ENCODE results near the gene KPNA6.

The KPNA6 gene

GRCh38 chr1:32199043-32199716 lies 91.3 kb downstream of the KPNA6 start:
- Histone ChIP-seq H3K9me3 (ENCODE audit: control insufficient read depth, low read length) (no peaks in the 10 kb centered on the region), H3K27ac (ENCODE audit: insufficient read depth, low read depth, low read length, poor library complexity, severe bottlenecking) (no peak overlapping the region), H3K4me1 (ENCODE audit: control insufficient read depth, insufficient read depth, low read length) (peaks cover 33% of the 10 kb centered on the region), H3K4me3 (ENCODE audit: insufficient read depth, low read depth, low read length) (no peak overlapping the region), H3K27me3 (ENCODE audit: control insufficient read depth, insufficient read depth, low read length, poor library complexity, severe bottlenecking) (no peaks in the 10 kb centered on the region), H3K36me3 (ENCODE audit: control insufficient read depth, insufficient read depth, low read length) (peaks cover 25% of the 10 kb centered on the region)
- WGBS, 2 experiments = 65 to 72% methylated on average over 4 of the region's 4 CpGs

- H3K27me3 ChIP-seq (ENCODE audit: control insufficient read depth, insufficient read depth, low read length, poor library complexity, severe bottlenecking) = no peaks in the 10 kb centered on the region
- 36 to 47% methylated on average over 5 to 6 of the region's 6 CpGs for WGBS, 2 experiments
- no peaks in the 10 kb centered on the region for H3K9me3 ChIP-seq (ENCODE audit: control insufficient read depth, low read length)
- H3K4me3 ChIP-seq (ENCODE audit: insufficient read depth, low read depth, low read length) = peak overlapping the region; percentile 57
- H3K36me3 ChIP-seq (ENCODE audit: control insufficient read depth, insufficient read depth, low read length) = peaks cover 22% of the 10 kb centered on the region
- peaks cover 33% of the 10 kb centered on the region for H3K4me1 ChIP-seq (ENCODE audit: control insufficient read depth, insufficient read depth, low read length)
- H3K27ac ChIP-seq (ENCODE audit: insufficient read depth, low read depth, low read length, poor library complexity, severe bottlenecking) = peak overlapping the region; percentile 30
These were observed 91.8 kb downstream of the KPNA6 start for GRCh38 chr1:32199717-32200072.

GRCh38 chr1:32200226-32201010 lies 92.6 kb downstream of the KPNA6 start, which contains the start of gene CCDC28B:
Gene CCDC28B, plus strand, starts transcription at chr1:32200595. Its CDS starts 1,341 bp downstream, at chr1:32201936.
- peak within 1 kb of the TSS; percentile 86 for H3K27ac ChIP-seq (ENCODE audit: insufficient read depth, low read depth, low read length, poor library complexity, severe bottlenecking)

DNA sequence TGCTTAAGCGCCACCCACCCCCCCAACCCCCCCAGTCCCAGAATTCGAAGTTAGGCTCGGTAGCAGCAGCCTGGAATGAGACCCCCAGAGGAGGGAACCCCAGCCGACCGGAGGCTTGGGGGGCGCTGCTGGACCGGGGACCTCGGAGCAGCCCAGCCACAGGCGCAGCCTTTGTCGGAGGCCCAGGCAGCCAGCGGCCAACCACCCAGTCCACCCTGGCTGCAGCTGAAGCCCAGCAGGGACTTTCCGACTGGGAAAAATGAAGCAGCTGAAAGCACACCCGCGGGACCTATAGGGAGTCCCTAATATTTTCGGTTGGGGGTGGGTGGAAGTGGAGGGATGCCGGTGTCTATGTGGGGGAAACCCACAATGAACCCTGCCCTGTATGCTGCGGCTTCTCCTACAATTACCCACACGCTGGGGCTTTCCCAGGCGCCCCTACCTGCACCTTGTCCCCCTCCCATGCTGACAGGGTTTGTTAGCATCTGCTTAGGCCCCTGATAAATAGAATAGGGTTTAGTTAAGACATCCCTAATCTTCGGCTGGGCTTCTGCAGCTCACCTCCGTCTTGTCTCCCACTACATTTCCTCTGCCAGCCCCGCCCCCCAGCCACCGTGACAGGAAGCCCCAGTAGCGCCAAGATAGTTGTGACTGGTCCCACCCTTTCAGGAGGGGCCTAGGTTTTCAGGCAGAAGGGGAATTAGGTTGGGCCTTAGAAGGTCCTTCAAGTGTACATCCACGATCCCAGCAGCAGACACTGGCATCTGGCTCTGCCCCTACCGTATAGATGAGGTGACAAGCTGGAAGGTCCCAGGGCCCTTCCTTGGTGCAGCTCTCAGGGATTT lies 93.4 kb downstream of the KPNA6 start:
- Histone ChIP-seq H3K36me3 (ENCODE audit: control insufficient read depth, insufficient read depth, low read length) (peaks cover 7% of the 10 kb centered on the region), H3K27ac (ENCODE audit: insufficient read depth, low read depth, low read length, poor library complexity, severe bottlenecking) (peak overlapping the region; percentile 86), H3K4me1 (ENCODE audit: control insufficient read depth, insufficient read depth, low read length) (peaks cover 35% of the 10 kb centered on the region), H3K4me3 (ENCODE audit: insufficient read depth, low read depth, low read length) (peak overlapping the region; percentile 57), H3K27me3 (ENCODE audit: control insufficient read depth, insufficient read depth, low read length, poor library complexity, severe bottlenecking) (no peaks in the 10 kb centered on the region), H3K9me3 (ENCODE audit: control insufficient read depth, low read length) (no peaks in the 10 kb centered on the region)
- WGBS, 2 experiments = 5 to 8% methylated on average over 26 of the region's 26 CpGs

More at GRCh38 chr1:32200226-32201010, 92.6 kb downstream of the KPNA6 start, which contains the start of gene CCDC28B:
- no peaks in the 10 kb centered on the region for H3K9me3 ChIP-seq (ENCODE audit: control insufficient read depth, low read length)
- H3K27me3 ChIP-seq (ENCODE audit: control insufficient read depth, insufficient read depth, low read length, poor library complexity, severe bottlenecking) = no peaks in the 10 kb centered on the region
- H3K4me1 ChIP-seq (ENCODE audit: control insufficient read depth, insufficient read depth, low read length) = peaks cover 33% of the 10 kb centered on the region
- peak within 1 kb of the TSS; percentile 57 for H3K4me3 ChIP-seq (ENCODE audit: insufficient read depth, low read depth, low read length)
- WGBS, 2 experiments = 0% methylated on average over 34 of the region's 34 CpGs
- peaks cover 15% of the 10 kb centered on the region for H3K36me3 ChIP-seq (ENCODE audit: control insufficient read depth, insufficient read depth, low read length)

DNA sequence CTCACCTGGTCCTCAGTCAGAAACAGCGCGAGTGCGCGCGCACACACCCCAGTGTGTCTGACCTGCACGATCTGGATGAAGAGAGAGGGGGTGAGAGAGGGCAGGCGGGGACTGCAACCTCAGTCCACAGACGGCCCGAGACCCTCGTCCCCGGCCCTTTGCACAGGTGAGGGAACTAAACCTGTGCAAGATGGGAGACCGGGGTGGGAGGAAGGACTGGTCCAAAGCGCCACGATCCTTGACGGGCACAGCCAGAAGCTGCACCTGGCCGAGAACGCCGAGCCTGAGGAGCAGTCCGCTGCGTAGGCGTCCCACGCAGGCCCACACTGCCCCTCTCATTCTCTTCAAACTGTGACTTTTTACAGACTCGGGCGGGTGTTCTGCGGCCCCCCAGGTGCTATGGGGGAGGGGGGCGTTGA lies 97.1 kb downstream of the KPNA6 start:
- Histone ChIP-seq H3K27ac (ENCODE audit: insufficient read depth, low read depth, low read length, poor library complexity, severe bottlenecking) (no peak overlapping the region), H3K4me3 (ENCODE audit: insufficient read depth, low read depth, low read length) (peak overlapping the region; percentile 82), H3K36me3 (ENCODE audit: control insufficient read depth, insufficient read depth, low read length) (peaks cover 6% of the 10 kb centered on the region), H3K9me3 (ENCODE audit: control insufficient read depth, low read length) (no peaks in the 10 kb centered on the region), H3K27me3 (ENCODE audit: control insufficient read depth, insufficient read depth, low read length, poor library complexity, severe bottlenecking) (no peaks in the 10 kb centered on the region), H3K4me1 (ENCODE audit: control insufficient read depth, insufficient read depth, low read length) (peaks cover 13% of the 10 kb centered on the region)
- WGBS, 2 experiments = 51 to 53% methylated on average over 26 of the region's 26 CpGs

- Histone ChIP-seq H3K4me3 (ENCODE audit: insufficient read depth, low read depth, low read length) (peak within 1 kb of the TSS; percentile 82), H3K36me3 (ENCODE audit: control insufficient read depth, insufficient read depth, low read length) (peaks cover 6% of the 10 kb centered on the region), H3K4me1 (ENCODE audit: control insufficient read depth, insufficient read depth, low read length) (peaks cover 12% of the 10 kb centered on the region), H3K27ac (ENCODE audit: insufficient read depth, low read depth, low read length, poor library complexity, severe bottlenecking) (no peak within 1 kb of the TSS), H3K27me3 (ENCODE audit: control insufficient read depth, insufficient read depth, low read length, poor library complexity, severe bottlenecking) (no peaks in the 10 kb centered on the region), H3K9me3 (ENCODE audit: control insufficient read depth, low read length) (no peaks in the 10 kb centered on the region)
- 5 to 6% methylated on average over 77 of the region's 77 CpGs for WGBS, 2 experiments
These were observed 97.8 kb downstream of the KPNA6 start, which contains the start of gene IQCC for GRCh38 chr1:32205401-32206370. Gene IQCC, plus strand, starts transcription at chr1:32205671. Its CDS starts 11 bp downstream, at chr1:32205682.

GRCh38 chr1:32208469-32208868 lies 100.6 kb downstream of the KPNA6 start:
- Histone ChIP-seq H3K4me3 (ENCODE audit: insufficient read depth, low read depth, low read length) (no peak overlapping the region), H3K4me1 (ENCODE audit: control insufficient read depth, insufficient read depth, low read length) (peaks cover 7% of the 10 kb centered on the region), H3K27me3 (ENCODE audit: control insufficient read depth, insufficient read depth, low read length, poor library complexity, severe bottlenecking) (no peaks in the 10 kb centered on the region), H3K36me3 (ENCODE audit: control insufficient read depth, insufficient read depth, low read length) (peaks cover 6% of the 10 kb centered on the region), H3K27ac (ENCODE audit: insufficient read depth, low read depth, low read length, poor library complexity, severe bottlenecking) (no peak overlapping the region), H3K9me3 (ENCODE audit: control insufficient read depth, low read length) (no peaks in the 10 kb centered on the region)
- WGBS, 2 experiments = 95 to 96% methylated on average over 6 of the region's 6 CpGs

- H3K9me3 ChIP-seq (ENCODE audit: control insufficient read depth, low read length) = no peaks in the 10 kb centered on the region
- WGBS, 2 experiments = 89 to 90% methylated on average over 5 of the region's 5 CpGs
These were observed 101.1 kb downstream of the KPNA6 start, which contains the start of gene DCDC2B for GRCh38 chr1:32208891-32209328. Gene DCDC2B, plus strand, starts transcription at chr1:32209089. Its CDS starts 5 bp downstream, at chr1:32209094.

More at GRCh38 chr1:32208891-32209328, 101.1 kb downstream of the KPNA6 start, which contains the start of gene DCDC2B:
- peaks cover 7% of the 10 kb centered on the region for H3K4me1 ChIP-seq (ENCODE audit: control insufficient read depth, insufficient read depth, low read length)
- no peak within 1 kb of the TSS for H3K27ac ChIP-seq (ENCODE audit: insufficient read depth, low read depth, low read length, poor library complexity, severe bottlenecking)
- H3K27me3 ChIP-seq (ENCODE audit: control insufficient read depth, insufficient read depth, low read length, poor library complexity, severe bottlenecking) = no peaks in the 10 kb centered on the region
- H3K36me3 ChIP-seq (ENCODE audit: control insufficient read depth, insufficient read depth, low read length) = peaks cover 6% of the 10 kb centered on the region
- H3K4me3 ChIP-seq (ENCODE audit: insufficient read depth, low read depth, low read length) = no peak within 1 kb of the TSS
